HG02571 (cell line): ENCODE results near the gene PTTG1IP.

Experiments
- ATAC-seq: cut with Tn5 transposase; IDR thresholded peaks from one replicate; pipeline ENCODE4 v1.9.1; 2021; ENCODE audit warnings: mild to moderate bottlenecking, moderate library complexity; ENCODE audit not compliant: unreplicated experiment

PTTG1IP gene

GRCh38 chr21:44866780-44867179 is 6.7 kb downstream of the PTTG1IP start:
- ATAC-seq = no peak

DNA sequence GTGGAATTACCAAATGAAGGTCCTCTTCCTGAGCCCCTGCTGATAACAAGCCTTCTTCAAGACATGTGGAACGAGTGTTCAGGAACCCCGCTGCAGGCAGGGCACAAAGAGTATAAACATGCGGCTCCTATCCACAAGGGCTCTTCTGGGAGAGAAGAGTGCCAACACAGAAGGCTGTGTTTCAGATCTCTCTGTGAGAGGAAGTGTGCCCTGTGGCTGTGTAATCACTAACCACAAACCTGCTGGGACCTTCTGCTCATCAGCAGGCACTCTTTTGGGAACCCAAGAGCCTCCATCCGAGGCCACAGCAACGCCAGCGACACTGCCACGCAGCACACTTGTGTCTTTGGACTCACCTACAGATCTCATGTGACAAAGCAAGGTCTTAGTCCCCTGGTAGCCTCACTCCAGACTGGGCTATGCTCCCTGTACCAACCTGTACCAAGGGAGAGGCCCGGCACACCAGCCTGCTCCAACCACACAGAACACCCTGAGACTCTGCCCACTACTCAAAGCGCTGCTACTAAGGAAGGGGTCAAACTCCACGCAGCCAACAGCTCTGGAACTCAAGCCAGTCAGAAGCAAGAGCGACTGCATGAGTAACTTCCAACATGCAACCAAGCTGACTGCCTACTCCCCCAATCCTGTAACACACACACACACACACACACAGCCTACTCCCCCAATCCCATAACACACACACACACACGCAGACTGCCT is 7.8 kb downstream of the PTTG1IP start:
- no peak for ATAC-seq

DNA sequence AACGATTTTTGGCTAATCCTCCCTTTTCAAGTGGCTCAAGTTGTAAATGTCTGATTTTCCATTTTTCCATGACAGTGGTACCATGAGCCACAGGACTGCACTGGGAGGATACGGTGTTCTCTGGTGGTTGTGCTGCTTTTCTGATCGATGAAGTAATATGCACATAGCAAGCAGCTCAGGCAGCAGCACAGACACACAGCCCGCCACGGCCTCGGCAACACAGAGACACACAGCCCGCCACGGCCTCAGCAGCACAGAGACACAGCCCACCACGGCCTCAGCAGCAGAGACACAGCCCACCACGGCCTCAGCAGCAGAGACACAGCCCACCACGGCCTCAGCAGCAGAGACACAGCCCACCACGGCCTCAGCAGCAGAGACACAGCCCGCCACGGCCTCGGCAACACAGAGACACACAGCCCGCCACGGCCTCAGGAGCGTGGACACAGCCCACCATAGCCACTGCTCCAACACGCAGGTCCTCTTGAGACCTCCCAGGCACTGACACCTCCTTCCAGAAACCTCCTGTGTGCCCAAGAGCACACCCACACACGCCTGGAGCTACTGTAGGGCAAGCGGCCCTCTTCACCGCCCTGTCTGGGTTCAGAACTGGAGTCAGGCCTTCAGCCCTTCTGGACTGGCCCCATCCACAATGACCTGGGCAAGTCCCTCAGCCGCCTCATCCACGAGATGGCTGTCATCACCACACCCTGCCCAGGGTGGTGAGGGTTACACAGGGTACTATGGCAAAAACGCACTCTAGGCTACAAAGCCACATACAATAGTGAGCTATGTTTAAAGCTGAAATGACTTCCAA is 10.4 kb downstream of the PTTG1IP start:
- no peak for ATAC-seq

DNA sequence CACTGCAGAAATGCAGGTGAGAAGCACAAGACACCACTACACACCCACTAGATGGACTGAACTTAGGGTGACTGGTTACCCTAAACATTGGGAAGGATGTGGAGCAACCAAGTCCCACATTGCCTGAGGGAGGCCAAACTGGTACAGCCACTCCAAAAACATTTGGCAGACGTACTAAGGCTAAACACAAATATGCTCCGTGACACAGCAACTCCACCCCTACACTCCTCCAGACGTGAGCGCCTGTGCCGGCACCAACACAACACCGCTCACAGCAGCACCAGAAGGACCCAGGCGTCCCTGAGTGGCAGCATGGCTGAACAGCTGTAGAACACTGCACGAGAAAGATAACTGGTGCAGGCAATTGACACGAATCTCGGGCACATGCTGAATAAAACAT is 14.7 kb downstream of the PTTG1IP start:
- ATAC-seq = no peak

DNA sequence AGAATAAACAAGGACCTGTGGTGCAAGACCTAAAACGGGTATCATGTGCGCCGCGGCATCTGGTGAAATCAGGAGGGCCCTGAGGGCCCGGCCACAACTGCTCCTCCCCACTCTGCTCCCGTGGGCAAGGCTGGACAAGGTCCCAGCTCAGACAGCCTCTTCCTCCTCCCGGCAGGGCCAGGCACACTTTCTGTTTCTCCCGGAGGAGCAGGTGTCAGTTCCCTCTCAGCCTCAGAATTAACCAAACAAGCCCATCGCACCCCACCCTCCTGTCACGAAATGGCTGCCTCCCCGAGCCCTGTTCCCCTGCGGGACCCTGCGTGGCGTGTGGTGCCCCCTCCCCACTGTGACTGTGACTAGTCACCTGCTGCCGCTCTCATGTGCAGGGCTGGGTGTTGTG is 15.2 kb downstream of the PTTG1IP start:
- ATAC-seq = no peak

- ATAC-seq = no peak
These were observed 16.2 kb downstream of the PTTG1IP start for GRCh38 chr21:44857127-44857892.

DNA sequence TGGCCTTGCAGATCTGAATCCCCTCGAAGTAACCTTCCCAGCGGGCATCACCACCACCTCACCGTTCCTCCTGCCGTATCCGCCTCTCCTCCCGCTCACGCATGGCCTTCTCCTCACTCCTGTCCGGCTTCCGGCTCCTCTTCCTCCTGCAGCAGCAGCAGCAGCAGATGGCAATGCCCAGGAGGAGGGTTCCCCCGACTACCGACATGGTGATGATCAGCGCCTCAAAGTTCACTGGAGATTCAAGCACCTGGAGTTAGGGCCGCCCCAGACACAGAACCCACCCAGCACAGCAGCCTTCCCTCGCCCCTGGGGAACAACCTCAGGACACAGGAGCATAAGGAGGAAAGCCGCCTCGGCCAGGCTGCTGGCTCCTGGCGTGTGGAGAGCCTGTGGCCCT is 17.4 kb downstream of the PTTG1IP start:
- ATAC-seq = no peak

- ATAC-seq = no peak
These were observed 17.9 kb downstream of the PTTG1IP start for GRCh38 chr21:44855572-44855971.

DNA sequence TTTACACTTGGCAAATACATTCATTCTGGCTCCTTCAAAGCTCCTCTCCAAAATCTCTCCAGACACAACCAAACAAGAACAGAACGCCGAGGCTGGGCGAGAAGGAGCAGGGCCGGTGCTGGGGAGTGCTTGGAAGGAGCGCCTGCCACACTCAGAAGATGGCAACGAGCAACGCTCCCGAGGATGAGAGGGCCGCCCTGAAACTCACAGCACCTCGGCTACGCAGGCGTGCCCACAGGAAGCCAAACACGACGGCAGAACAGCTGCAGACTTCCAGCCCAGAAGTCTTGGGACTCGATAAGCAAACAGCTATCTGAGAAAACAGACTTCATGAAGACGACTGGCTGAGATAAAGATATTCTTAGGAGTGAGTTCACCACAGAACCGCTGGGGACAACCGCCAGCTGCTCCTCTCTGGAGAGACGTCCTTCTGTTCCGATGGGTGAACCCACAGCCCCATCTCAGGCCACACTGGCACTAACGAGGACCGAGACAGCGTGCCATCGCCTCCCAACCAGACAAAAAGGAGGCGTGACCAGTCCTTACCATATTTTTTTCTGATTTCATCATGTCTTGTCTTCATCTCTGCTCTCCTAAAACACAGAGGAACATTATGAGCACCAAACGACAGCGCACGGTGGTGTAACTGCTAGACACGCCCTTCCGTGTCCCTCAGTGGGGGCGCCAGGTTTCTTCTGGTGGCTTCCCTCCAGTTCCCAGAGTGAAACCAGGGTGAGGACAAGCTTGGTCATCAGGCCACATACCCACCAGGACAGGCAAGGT is 18.6 kb downstream of the PTTG1IP start:
- no peak for ATAC-seq

DNA sequence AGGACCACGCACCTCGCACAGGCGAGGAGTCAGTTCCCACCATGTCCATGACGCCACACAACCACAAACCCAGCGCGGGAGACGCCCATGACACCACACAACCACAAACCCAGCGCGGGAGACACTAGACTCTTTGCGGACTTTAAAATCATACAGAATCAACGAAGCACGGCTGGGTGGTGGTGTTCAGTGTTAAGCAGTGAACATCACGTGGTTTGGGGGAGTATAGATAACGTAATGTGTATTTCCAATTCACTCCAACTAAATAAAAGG is 19.2 kb downstream of the PTTG1IP start:
- ATAC-seq = no peak

GRCh38 chr21:44853601-44854390 is 19.7 kb downstream of the PTTG1IP start:
- no peak for ATAC-seq

DNA sequence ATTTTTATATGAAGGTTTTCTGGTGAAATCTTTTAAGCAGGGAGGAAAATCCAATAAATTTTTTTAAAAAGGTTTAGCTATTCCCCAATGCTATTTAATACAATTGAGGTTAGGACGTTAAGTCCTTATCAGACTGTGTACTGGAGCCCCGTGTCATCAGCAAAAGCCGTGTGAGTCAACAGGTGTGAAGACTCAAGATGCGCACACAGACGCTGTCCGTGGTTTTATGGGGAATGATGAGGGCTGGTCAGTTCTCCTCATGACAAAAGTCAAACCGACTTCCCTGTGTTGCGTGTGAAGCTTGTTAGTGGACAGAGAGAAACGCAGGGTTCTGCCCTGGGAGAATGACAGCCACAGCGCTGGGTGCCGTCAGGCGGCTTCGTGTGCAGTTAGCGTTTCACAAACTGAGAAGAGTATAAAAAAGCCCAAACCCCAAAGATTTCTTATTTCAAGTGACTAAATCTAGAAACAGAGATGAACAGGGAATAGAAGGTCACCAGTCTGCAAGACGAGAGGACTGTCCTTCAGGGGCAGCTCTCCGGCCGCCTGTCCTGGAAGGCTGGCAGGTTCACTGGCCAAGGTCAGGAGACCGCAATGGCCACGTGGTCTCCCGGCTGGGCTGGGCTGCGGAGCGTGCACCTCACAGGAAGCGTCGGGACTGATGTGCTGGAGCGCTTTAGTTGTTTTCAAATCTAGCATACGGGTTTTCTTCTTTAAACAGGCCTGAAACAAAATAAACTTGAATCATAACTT is 22.4 kb downstream of the PTTG1IP start:
- ATAC-seq = no peak

GRCh38 chr21:44850208-44850800 is 23.2 kb downstream of the PTTG1IP start:
- ATAC-seq = no peak

GRCh38 chr21:44849616-44850130 is 23.8 kb downstream of the PTTG1IP start:
- ATAC-seq = no peak

DNA sequence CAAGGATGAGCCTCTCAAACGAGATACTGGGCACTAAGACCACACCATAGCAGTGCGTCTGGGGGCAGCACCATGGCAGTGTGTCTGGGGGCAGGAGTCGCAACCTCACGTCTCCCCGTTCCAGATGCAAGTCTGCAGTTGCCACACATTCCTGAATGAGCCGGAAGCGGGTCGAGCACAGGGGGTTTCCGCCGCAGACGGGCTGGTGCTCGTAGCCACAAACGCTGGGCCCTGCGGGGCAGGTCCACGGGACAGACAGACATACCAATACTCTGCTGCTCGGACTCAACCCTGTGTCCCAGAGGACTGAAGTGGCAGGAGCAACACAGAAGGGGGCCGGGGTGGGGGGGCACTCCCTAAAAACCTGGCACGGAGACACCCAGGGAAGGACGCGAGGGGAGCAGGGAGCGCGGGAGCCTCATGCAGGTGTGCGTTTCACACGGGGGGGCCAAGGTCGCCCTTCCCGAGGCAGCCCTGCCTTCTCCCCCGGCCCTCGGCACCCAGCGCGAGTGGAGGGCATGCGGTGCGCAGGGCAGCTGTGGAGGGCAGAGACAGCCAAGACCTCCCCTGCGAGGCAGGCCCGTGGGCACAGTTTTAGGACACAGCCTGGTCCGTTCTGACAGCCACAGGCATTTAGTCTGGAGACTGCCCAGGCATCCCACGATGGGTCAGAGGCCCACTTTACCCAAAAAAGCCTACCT is 24.5 kb downstream of the PTTG1IP start:
- ATAC-seq = no peak

- ATAC-seq = no peak
These were observed 26.0 kb downstream of the PTTG1IP start for GRCh38 chr21:44847261-44848056.

DNA sequence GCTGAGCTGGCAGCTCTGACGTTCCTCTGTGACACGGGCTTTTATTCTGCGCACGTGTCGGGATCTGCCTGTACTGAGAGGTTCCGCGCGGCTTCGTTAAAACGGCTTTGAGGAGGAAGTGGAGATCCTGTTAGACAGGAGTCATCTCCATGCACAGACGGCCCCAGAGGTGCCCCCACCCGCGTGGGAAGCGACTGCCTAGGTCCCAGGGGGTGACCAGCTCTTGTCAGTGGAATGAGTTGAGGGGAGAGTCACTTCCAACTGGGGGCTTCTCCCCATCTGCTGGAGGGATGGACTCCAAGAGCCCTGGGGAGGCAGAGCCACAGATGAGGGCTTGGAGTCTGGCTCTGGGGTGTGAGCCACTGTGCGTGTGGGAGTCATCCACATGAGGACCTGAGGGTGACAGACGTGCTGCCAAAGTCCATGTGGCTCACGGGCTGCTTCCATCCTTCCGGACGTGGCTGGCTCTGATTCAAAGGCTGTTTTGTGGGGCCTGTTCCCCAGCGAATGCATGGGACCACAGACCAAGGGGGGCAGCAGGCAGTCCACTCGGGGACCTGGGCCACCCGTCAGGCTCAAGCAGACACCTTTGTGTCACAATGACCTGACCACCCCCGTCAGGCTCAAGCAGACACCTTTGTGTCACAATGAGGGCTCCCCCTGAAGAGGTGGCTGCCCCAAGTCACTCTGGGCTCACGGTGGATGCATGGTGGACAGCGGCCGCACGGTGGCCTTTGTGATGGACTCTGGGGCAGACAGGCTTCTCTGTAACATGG is 26.8 kb downstream of the PTTG1IP start:
- no peak for ATAC-seq
